KMS-11 (cell line): ENCODE results near the gene STS.

Experiments
- H2AFZ ChIP-seq: fragments of 200-600 bp; sonication (generic); 2 replicates; pipeline ENCODE4 v1.6.1; 2016; ENCODE audit warnings: antibody characterized with exemption, mixed run types, low read depth
- H3K27ac ChIP-seq: fragments of 200-600 bp; sonication (generic); 2 replicates; pipeline ENCODE4 v1.6.1; 2016; ENCODE audit warnings: mild to moderate bottlenecking, mixed run types
- H3K27me3 ChIP-seq: fragments of 200-600 bp; sonication (generic); 2 replicates; pipeline ENCODE4 v1.6.1; 2017; ENCODE audit warnings: mild to moderate bottlenecking, low read depth, mixed run types, moderate library complexity; ENCODE audit not compliant: insufficient read depth
- H3K36me3 ChIP-seq: fragments of 200-600 bp; sonication (generic); 2 replicates; pipeline ENCODE4 v1.6.1; 2017; ENCODE audit warnings: mild to moderate bottlenecking, mixed run types; ENCODE audit not compliant: insufficient read depth
- H3K4me1 ChIP-seq: fragments of 200-600 bp; sonication (generic); 2 replicates; pipeline ENCODE4 v1.6.1; 2016; ENCODE audit warnings: mild to moderate bottlenecking, low read depth, mixed run types; ENCODE audit not compliant: poor library complexity, severe bottlenecking
- H3K4me2 ChIP-seq: fragments of 200-600 bp; sonication (generic); 2 replicates; pipeline ENCODE4 v1.7.0; 2016; ENCODE audit warnings: mild to moderate bottlenecking, mixed run types
- H3K4me3 ChIP-seq: fragments of 200-600 bp; sonication (generic); IDR thresholded peaks from 2 replicates; pipeline ENCODE4 v1.6.1; 2017; ENCODE audit warnings: low read depth, low read length, mixed read lengths; ENCODE audit not compliant: insufficient read depth
- H3K79me2 ChIP-seq: fragments of 200-600 bp; sonication (generic); 2 replicates; pipeline ENCODE4 v1.6.1; 2016; ENCODE audit warnings: low read depth, mixed run types; ENCODE audit not compliant: insufficient read depth
- H3K9ac ChIP-seq: fragments of 200-600 bp; sonication (generic); 2 replicates; pipeline ENCODE4 v1.6.1; 2016; ENCODE audit warnings: mild to moderate bottlenecking, mixed run types
- H4K20me1 ChIP-seq: fragments of 200-600 bp; sonication (generic); 2 replicates; pipeline ENCODE4 v1.6.1; 2016; ENCODE audit warnings: mild to moderate bottlenecking, mixed run types; ENCODE audit not compliant: insufficient read depth
- CTCF ChIP-seq: fragments of 200-600 bp; sonication (generic); conservative IDR thresholded peaks from 2 replicates; pipeline ENCODE4 v1.6.1; 2017; ENCODE audit warnings: low read depth, mild to moderate bottlenecking, antibody characterized with exemption, low read length, moderate library complexity, mixed read lengths

The STS gene

GRCh38 chrX:7131621-7132020 is 15.9 kb upstream of the STS start:
- H4K20me1 ChIP-seq, result no peaks in the 10 kb centered on the region
- no peak overlapping the region for H3K9ac ChIP-seq
- no peak overlapping the region for H3K4me3 ChIP-seq
- no peak overlapping the region for H2AFZ ChIP-seq
- TF ChIP-seq CTCF, result no peak
- no peak overlapping the region for H3K4me2 ChIP-seq
- H3K27me3 ChIP-seq, result no peaks in the 10 kb centered on the region
- no peaks in the 10 kb centered on the region for H3K36me3 ChIP-seq
- H3K27ac ChIP-seq, result no peak overlapping the region
- no peaks in the 10 kb centered on the region for H3K4me1 ChIP-seq
- H3K79me2 ChIP-seq, result no peaks in the 10 kb centered on the region; the same call in 1 of the 2 replicates

- Histone ChIP-seq H3K4me3 (no peak overlapping the region), H3K79me2 (no peaks in the 10 kb centered on the region; the same call in 1 of the 2 replicates)
Measured at GRCh38 chrX:7132335-7133049, 15.0 kb upstream of the STS start.

GRCh38 chrX:7133050-7133440 is 14.5 kb upstream of the STS start:
- H3K27ac ChIP-seq, result no peak overlapping the region
- no peak for TF ChIP-seq CTCF
- H4K20me1 ChIP-seq, result no peaks in the 10 kb centered on the region
- no peaks in the 10 kb centered on the region; the same call in 1 of the 2 replicates for H3K79me2 ChIP-seq
- no peaks in the 10 kb centered on the region for H3K36me3 ChIP-seq
- H3K4me2 ChIP-seq, result no peak overlapping the region
- H3K4me3 ChIP-seq, result no peak overlapping the region
- H3K27me3 ChIP-seq, result no peaks in the 10 kb centered on the region
- no peak overlapping the region for H2AFZ ChIP-seq
- H3K4me1 ChIP-seq, result no peaks in the 10 kb centered on the region
- H3K9ac ChIP-seq, result no peak overlapping the region

More at GRCh38 chrX:7132335-7133049, 15.0 kb upstream of the STS start:
- H2AFZ ChIP-seq, result no peak overlapping the region
- H3K36me3 ChIP-seq, result no peaks in the 10 kb centered on the region
- no peaks in the 10 kb centered on the region for H3K27me3 ChIP-seq
- no peak overlapping the region for H3K4me2 ChIP-seq
- no peak overlapping the region for H3K27ac ChIP-seq
- no peaks in the 10 kb centered on the region for H4K20me1 ChIP-seq
- H3K4me1 ChIP-seq, result no peaks in the 10 kb centered on the region
- peak; percentile 34; the same call in 1 of the 2 replicates for TF ChIP-seq CTCF
- no peak overlapping the region for H3K9ac ChIP-seq

GRCh38 chrX:7134981-7135380 is 12.5 kb upstream of the STS start:
- H3K9ac ChIP-seq, result no peak overlapping the region
- no peaks in the 10 kb centered on the region for H4K20me1 ChIP-seq
- H3K36me3 ChIP-seq, result no peaks in the 10 kb centered on the region
- H3K79me2 ChIP-seq, result no peaks in the 10 kb centered on the region; the same call in 1 of the 2 replicates
- H3K27me3 ChIP-seq, result no peaks in the 10 kb centered on the region
- H3K4me1 ChIP-seq, result no peaks in the 10 kb centered on the region
- no peak overlapping the region for H2AFZ ChIP-seq
- H3K27ac ChIP-seq, result no peak overlapping the region
- no peak overlapping the region for H3K4me3 ChIP-seq
- TF ChIP-seq CTCF, result no peak
- no peak overlapping the region for H3K4me2 ChIP-seq
